GM19468 (cell line): ENCODE data around the gene FAM83D.
"Not testable (repeated sequence)": the region's sequence is repeated elsewhere in the genome, so short reads cannot be mapped to it uniquely, and the experiment has no call there.

Experiments
- ATAC-seq: cut with Tn5 transposase; IDR thresholded peaks from one replicate; pipeline ENCODE4 v1.9.1; 2021; ENCODE audit warnings: mild to moderate bottlenecking, moderate library complexity, moderate number of reproducible peaks; ENCODE audit not compliant: unreplicated experiment; ENCODE audit errors: extremely low read depth

The FAM83D gene

DNA sequence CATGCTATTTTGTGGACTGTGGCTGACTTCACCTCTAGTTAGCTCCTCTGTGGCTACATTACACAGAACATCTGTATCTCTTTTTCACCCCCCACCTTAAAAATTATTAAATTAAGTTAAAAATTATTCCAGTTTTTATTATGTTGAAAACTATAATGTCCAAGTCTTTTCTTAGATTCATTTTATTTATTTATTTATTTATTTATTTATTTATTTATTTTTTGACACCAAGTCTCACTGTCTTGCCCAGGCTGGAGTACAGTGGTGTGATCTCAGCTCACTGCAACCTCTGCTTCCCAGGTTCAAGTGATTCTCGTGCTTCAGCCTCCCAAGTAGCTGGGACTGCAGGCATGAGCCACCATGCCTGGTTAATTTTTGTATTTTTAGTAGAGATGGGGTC is 70.6 kb downstream of the FAM83D start:
- not testable (repeated sequence) for ATAC-seq

DNA sequence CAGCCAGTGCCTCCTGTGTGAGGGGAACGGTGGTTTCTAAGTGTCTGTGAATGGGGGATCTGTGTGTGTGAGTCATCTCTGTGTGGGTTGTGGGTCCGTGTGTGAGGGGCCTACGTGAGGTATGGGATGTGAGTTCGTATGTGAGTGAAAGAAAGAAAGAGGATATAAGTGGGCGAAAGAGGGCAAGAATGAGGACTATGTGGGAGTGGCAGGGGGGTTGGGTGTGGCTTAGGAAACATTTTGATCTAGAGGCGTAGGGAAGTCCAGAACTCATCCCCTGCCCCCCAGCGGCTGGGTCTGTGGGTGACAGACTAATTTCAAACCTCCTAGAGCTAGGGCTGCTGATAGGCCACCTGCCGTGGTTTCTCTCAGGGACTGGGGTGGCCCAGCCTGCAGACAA is 71.4 kb downstream of the FAM83D start:
- ATAC-seq = peak; percentile 52

- no peak for ATAC-seq
Observed at GRCh38 chr20:38999217-38999616, 73.0 kb downstream of the FAM83D start.

GRCh38 chr20:38999965-39000910 is 74.0 kb downstream of the FAM83D start:
- ATAC-seq = no peak
